Measurements from ENCODE around the gene CSGALNACT2. TPM values are rescaled to one million over a fixed set of nuclear protein-coding genes. Genes with fewer than 3 reads are reported as not detected.
A peak's percentile ranks its signal among the peaks of the same experiment; 100 is the strongest.

Gene CSGALNACT2
- total RNA-seq, 1 donor from 2014 or later = 14.8 TPM

DNA sequence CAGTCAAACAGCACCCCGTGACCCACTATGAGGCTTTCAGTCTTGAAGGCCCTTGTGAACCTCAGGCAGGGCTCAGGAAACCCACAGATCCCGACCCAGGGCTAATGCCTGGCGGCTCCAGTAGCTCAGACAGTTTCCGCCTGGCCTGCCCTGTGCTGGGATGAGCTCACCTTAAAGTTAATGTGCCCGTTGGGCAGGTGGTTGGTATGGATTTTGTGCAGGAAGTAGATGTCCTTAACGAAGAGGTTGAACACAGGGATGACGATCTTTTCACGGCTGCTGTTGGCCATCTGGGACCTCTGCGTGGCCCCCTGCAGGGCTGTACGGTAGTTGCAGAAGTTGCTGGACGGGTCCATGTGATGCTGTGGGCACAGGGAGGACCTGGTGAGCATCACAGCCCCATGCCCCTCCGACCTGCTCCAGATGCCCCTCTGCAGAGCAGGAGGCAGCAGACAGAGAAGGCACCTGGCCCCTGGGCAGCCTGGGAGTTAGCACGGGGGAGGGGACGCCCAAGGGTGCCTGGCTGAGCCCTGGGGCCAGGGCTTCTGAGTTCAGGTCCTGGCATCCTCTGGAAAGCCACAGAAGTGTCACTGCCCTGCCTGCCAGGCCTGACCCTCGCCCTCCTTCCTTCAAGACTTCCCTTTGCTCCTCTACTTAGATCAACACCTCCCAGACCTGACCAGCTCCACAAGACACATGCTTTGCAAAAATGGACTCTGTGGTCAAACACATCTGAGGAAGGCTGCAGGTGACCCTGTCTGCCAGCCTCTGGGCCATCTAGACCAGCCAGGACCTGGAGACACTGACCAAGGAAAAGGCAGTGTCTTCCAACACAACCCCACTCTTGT, 59.8 kb downstream of the CSGALNACT2 start:
- TF ChIP-seq, protein P1, sequence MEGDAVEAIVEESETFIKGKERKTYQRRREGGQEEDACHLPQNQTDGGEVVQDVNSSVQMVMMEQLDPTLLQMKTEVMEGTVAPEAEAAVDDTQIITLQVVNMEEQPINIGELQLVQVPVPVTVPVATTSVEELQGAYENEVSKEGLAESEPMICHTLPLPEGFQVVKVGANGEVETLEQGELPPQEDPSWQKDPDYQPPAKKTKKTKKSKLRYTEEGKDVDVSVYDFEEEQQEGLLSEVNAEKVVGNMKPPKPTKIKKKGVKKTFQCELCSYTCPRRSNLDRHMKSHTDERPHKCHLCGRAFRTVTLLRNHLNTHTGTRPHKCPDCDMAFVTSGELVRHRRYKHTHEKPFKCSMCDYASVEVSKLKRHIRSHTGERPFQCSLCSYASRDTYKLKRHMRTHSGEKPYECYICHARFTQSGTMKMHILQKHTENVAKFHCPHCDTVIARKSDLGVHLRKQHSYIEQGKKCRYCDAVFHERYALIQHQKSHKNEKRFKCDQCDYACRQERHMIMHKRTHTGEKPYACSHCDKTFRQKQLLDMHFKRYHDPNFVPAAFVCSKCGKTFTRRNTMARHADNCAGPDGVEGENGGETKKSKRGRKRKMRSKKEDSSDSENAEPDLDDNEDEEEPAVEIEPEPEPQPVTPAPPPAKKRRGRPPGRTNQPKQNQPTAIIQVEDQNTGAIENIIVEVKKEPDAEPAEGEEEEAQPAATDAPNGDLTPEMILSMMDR (IDR thresholded peaks at IDR 0.05; ENCODE audit: unreplicated experiment) = no peak
- Mint-ChIP-seq H3K4me3 (no peak overlapping the region), H3K36me3 (no peaks in the 10 kb centered on the region), H3K9me3 (no peaks in the 10 kb centered on the region), H3K4me1 (no peaks in the 10 kb centered on the region), H3K27me3 (ENCODE audit: low read depth) (no peaks in the 10 kb centered on the region), H3K27ac (no peak overlapping the region)
- DNase-seq (ENCODE audit: low spot score in 2 of 2, unreplicated experiment in 2 of 2) = peak; percentile 14 to 25

DNA sequence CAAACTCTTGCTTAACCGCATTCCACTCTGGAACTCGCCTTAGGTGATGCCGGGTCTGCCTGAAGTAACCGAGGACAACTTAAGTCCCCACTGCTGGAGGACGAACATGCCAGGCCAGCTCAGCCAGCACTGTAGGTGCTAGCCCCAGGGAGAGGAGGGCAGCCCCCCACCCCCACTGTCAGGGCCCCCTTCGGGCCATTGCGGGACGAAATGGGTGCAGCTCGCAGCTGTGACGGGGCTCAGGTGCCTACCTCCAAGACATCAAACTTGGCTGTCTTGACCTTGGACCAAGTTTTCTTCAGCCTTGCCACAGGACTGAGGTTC, 60.4 kb downstream of the CSGALNACT2 start:
- H3K4me1 Mint-ChIP-seq = no peaks in the 10 kb centered on the region
- peak in 1 of 2 experiments; percentile 29 for DNase-seq (ENCODE audit: low spot score in 2 of 2, unreplicated experiment in 2 of 2)
- H3K36me3 Mint-ChIP-seq = no peaks in the 10 kb centered on the region
- H3K9me3 Mint-ChIP-seq = no peaks in the 10 kb centered on the region
- TF ChIP-seq, protein P1 (IDR thresholded peaks at IDR 0.05; ENCODE audit: unreplicated experiment) = no peak
- H3K4me3 Mint-ChIP-seq = no peak overlapping the region
- H3K27ac Mint-ChIP-seq = no peak overlapping the region
- H3K27me3 Mint-ChIP-seq (ENCODE audit: low read depth) = no peaks in the 10 kb centered on the region

DNA sequence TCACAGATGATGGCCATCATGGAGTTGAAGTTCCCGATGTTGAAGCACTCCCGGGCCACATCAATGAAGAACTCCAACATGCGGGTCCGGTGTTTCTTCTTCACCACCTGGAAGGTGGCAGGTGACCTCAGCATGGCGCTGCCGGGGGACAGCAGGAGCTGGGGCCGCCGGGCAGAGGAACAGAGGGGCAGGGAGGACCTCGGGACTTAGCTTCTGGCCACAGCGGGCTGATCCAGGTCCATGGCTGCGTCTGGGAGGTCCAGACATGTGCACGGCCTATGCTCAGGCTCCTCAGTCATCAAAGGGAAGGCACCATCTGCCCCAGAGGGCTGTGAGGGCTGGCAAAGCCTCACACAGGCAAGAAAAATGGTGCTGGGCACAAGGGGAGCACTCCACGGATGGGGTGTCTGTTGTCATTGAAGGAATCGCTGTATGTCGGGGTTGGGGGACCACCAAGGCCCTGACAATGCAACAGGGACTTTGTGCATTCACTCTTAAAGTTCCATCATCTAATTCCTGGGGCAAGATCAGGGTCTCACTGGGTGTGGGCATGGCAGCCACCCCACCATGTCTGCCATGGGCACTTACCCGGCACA, 60.9 kb downstream of the CSGALNACT2 start:
- H3K4me3 Mint-ChIP-seq = no peak overlapping the region
- H3K36me3 Mint-ChIP-seq = no peaks in the 10 kb centered on the region
- H3K27me3 Mint-ChIP-seq (ENCODE audit: low read depth) = no peaks in the 10 kb centered on the region
- no peak overlapping the region for H3K27ac Mint-ChIP-seq
- H3K9me3 Mint-ChIP-seq = no peaks in the 10 kb centered on the region
- TF ChIP-seq, protein P1 (IDR thresholded peaks at IDR 0.05; ENCODE audit: unreplicated experiment) = no peak
- no peaks in the 10 kb centered on the region for H3K4me1 Mint-ChIP-seq
- peak in 1 of 2 experiments; percentile 20 for DNase-seq (ENCODE audit: low spot score in 2 of 2, unreplicated experiment in 2 of 2)

DNA sequence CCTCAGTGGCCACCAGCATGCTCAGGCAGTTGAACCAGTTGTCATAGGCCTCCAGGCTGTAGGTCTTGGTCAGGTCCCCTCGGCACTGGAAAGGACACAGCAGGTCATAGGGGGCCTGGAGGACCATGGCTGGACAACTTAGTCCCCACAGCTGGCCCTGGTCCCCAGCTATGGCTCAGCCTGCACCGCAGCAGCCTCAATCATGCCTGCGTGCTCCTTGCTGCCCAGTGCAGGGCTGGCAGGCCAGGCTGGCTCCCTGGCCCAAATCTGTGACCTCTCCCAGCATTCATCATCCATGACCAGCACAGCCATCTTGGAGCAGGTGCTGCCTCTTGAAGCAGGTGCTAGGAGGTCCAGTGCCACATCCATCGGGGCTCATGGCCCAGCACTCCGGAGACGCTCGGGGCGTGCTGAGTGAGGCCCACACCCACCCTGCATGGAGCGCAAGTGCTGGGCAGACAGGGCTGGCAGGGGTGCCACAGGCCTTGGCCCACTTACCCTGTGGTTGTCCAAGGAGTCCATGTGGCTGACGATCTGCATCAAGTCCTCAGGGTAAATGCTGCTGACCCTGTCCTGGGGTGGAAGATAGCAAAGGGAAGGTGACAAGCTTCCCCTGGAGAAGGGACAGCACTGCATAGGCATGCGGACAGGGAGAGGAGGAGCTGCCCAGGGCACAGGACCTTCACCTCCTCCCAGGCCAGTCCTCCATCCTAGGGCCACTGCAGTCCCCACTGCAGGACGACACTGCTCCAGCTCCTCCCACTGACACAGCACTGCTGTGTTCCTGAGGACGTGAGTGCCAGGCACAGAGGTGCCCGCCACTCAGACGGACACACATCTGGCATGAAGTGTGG, 61.7 kb downstream of the CSGALNACT2 start:
- DNase-seq (ENCODE audit: low spot score in 2 of 2, unreplicated experiment in 2 of 2) = peak in 1 of 2 experiments; percentile 34

More for the DNA sequence above, 61.7 kb downstream of the CSGALNACT2 start:
- TF ChIP-seq, protein P1 (IDR thresholded peaks at IDR 0.05; ENCODE audit: unreplicated experiment) = no peak
- H3K4me3 Mint-ChIP-seq = no peak overlapping the region
- no peak overlapping the region for H3K27ac Mint-ChIP-seq
- H3K9me3 Mint-ChIP-seq = no peaks in the 10 kb centered on the region
- no peaks in the 10 kb centered on the region for H3K27me3 Mint-ChIP-seq (ENCODE audit: low read depth)
- H3K4me1 Mint-ChIP-seq = no peaks in the 10 kb centered on the region
- no peaks in the 10 kb centered on the region for H3K36me3 Mint-ChIP-seq
